GM15510 (cell line): ENCODE data around the gene TMEM43.
A peak's percentile ranks its signal among the peaks of the same experiment; 100 is the strongest.

ENCODE experiments used
- POLR2A ChIP-seq: IDR thresholded peaks from 3 replicates; pipeline ENCODE4 v1.6.1; 2011; ENCODE audit warnings: borderline replicate concordance; ENCODE audit not compliant: insufficient read length; ENCODE audit errors: extremely low read depth

TMEM43 gene

GRCh38 chr3:14120111-14120920 lies 4.5 kb upstream of the TMEM43 start:
- no peak for TF ChIP-seq POLR2A

GRCh38 chr3:14121859-14122258 lies 3.0 kb upstream of the TMEM43 start:
- no peak for TF ChIP-seq POLR2A

GRCh38 chr3:14122301-14122700 lies 2.6 kb upstream of the TMEM43 start:
- TF ChIP-seq POLR2A, result no peak

GRCh38 chr3:14123308-14124222 lies 1.3 kb upstream of the TMEM43 start:
- TF ChIP-seq POLR2A, result no peak

GRCh38 chr3:14124223-14124614 lies 633 bp upstream of the TMEM43 start:
- TF ChIP-seq POLR2A, result peak; percentile 50

GRCh38 chr3:14125193-14126016 lies 553 bp downstream of the TMEM43 start:
- no peak for TF ChIP-seq POLR2A

GRCh38 chr3:14126017-14126886 lies 1.4 kb downstream of the TMEM43 start:
- no peak for TF ChIP-seq POLR2A

GRCh38 chr3:14126887-14127505 lies 2.1 kb downstream of the TMEM43 start:
- no peak for TF ChIP-seq POLR2A

GRCh38 chr3:14127516-14128161 lies 2.8 kb downstream of the TMEM43 start:
- no peak for TF ChIP-seq POLR2A

- TF ChIP-seq POLR2A, result no peak
Observed at GRCh38 chr3:14128724-14129123, 3.9 kb downstream of the TMEM43 start.

GRCh38 chr3:14129296-14129695 lies 4.4 kb downstream of the TMEM43 start:
- TF ChIP-seq POLR2A, result no peak

GRCh38 chr3:14130230-14130629 lies 5.4 kb downstream of the TMEM43 start:
- TF ChIP-seq POLR2A, result no peak

- TF ChIP-seq POLR2A, result no peak
Observed at GRCh38 chr3:14130707-14131106, 5.9 kb downstream of the TMEM43 start.

GRCh38 chr3:14131134-14131533 lies 6.3 kb downstream of the TMEM43 start:
- TF ChIP-seq POLR2A, result no peak

- no peak for TF ChIP-seq POLR2A
Observed at GRCh38 chr3:14132120-14132519, 7.3 kb downstream of the TMEM43 start.
